Panc1 (cell line): ENCODE results near the gene LRMDA. TPM values are rescaled to one million over a fixed set of nuclear protein-coding genes. Genes with fewer than 3 reads are reported as not detected.

Source experiments
- ATAC-seq: fragments of 200-7000 bp; cut with Tn5 transposase; 2 replicates; pipeline ENCODE4 v1.9.1; 2020; ENCODE audit warnings: mild to moderate bottlenecking, moderate library complexity
- BruUV-seq: library from RNA; stranded (reverse); fragments of 400-500 nt; replicated peaks from 2 replicates; lab custom pipeline; 2021; lab: Mats Ljungman, UMichigan
- CTCF ChIA-PET: fragments of 300-600 bp; sonication (Branson Sonifier 250); formaldehyde crosslinking; loops from one replicate; lab custom pipeline; 2022; ENCODE audit warnings: antibody characterized with exemption; lab: Charles Lee
- POLR2A ChIA-PET: fragments of 300-600 bp; sonication (Branson Sonifier 250); formaldehyde crosslinking; loops from one replicate; lab custom pipeline; 2022; ENCODE audit warnings: antibody characterized with exemption; lab: Charles Lee
- DNase-seq: peaks from one replicate; pipeline ENCODE4 v3.0.0-alpha.2; 2010; ENCODE audit warnings: low read depth, low spot score
- H3K27ac ChIP-seq: 2 replicates; pipeline ENCODE4 v1.5.1; 2011; ENCODE audit warnings: mild to moderate bottlenecking, low read length, inconsistent platforms
- H3K27me3 ChIP-seq: fragments of 200-500 bp; sonication (Bioruptor generic); 2 replicates; pipeline ENCODE4 v1.6.0; 2014; ENCODE audit warnings: low read length, inconsistent platforms; ENCODE audit not compliant: control insufficient read depth, insufficient read depth
- H3K36me3 ChIP-seq: fragments of 200-500 bp; sonication (Bioruptor generic); 2 replicates; pipeline ENCODE4 v1.5.1; 2014; ENCODE audit warnings: inconsistent platforms, mild to moderate bottlenecking, low read length, moderate library complexity; ENCODE audit not compliant: control insufficient read depth, insufficient read depth
- H3K4me1 ChIP-seq: 2 replicates; pipeline ENCODE4 v1.5.1; 2011; ENCODE audit warnings: inconsistent platforms, mild to moderate bottlenecking, low read length, moderate library complexity; ENCODE audit not compliant: control insufficient read depth, insufficient read depth
- H3K4me3 ChIP-seq, 2 experiments: 2 replicates each; pipeline ENCODE4 v1.5.1; 2011 to 2012; ENCODE audit warnings: low read depth in 2 of 2, low read length in 2 of 2, mild to moderate bottlenecking in 2 of 2, inconsistent platforms in 1 of 2, moderate library complexity in 1 of 2
- H3K9me3 ChIP-seq: fragments of 200-500 bp; sonication (Bioruptor generic); 2 replicates; pipeline ENCODE4 v1.5.1; 2014; ENCODE audit warnings: low read depth, mild to moderate bottlenecking, inconsistent platforms, low read length, moderate library complexity; ENCODE audit not compliant: control insufficient read depth, insufficient read depth
- SIN3A ChIP-seq: IDR thresholded peaks from 2 replicates; pipeline ENCODE4 v1.6.1; 2012; ENCODE audit warnings: low read depth, mild to moderate bottlenecking, low read length, moderate library complexity, borderline replicate concordance; ENCODE audit not compliant: insufficient read depth
- TCF7L2 ChIP-seq: IDR thresholded peaks from 2 replicates; pipeline ENCODE4 v1.6.1; 2011; ENCODE audit warnings: mild to moderate bottlenecking, low read depth, low read length, inconsistent platforms
- in situ Hi-C: cut with HindIII; loops from 2 replicates; pipeline ENCODE4 v1.10.0; 2016; ENCODE audit warnings: low sequenced_read_pairs, low pct_unique_long_range_greater_than_20kb
- intact Hi-C: fragments of 100-400 bp; cut with micrococcal nuclease; formaldehyde crosslinking; loops from one replicate; pipeline ENCODE4 v1.10.0; 2022; ENCODE audit not compliant: unreplicated experiment
- total RNA-seq: library from RNA; stranded (reverse); gene quantifications from one replicate; pipeline ENCODE4 v1.2.1, GENCODE V29; 2021; ENCODE audit not compliant: unreplicated experiment
- TF ChIP-seq, protein P1 (sequence below): fragments of 450-650 bp; IDR thresholded peaks from 2 replicates; pipeline ENCODE4 v1.5.1; 2017; ENCODE audit warnings: mild to moderate bottlenecking
- TF ChIP-seq, protein P2 (sequence below), 2 experiments: IDR thresholded peaks; 2 replicates each; pipeline ENCODE4 v1.6.1; 2011 to 2012; ENCODE audit warnings: low read depth in 2 of 2, control low read depth in 1 of 2, low read length in 1 of 2, mild to moderate bottlenecking in 1 of 2, moderate library complexity in 1 of 2; ENCODE audit not compliant: insufficient read depth in 1 of 2

LRMDA gene
- total RNA-seq, 1 experiment from 2014 or later: 1.2 TPM

DNA sequence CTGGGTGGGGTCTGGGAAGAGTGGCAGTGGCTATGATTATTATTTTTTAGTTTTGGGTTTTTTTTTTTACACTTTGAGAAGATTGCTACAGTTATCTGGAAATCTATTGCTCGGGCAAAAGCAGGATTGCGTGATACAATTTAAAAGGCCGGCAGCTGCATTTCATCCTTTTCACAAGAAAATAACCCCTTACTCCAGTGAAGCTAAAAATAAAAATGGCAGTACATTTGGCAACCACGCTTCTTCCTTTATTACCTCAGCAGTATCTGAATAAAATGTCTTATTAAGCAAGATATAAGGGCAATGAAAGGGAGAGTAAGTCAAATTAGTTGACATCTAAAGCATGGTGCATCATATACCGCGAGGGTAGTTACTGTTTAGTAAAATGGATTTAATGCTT, 496.8 kb downstream of the LRMDA start:
- intact Hi-C loops: no loop called here
- TF ChIP-seq SIN3A (no peak), TCF7L2 (no peak)
- TF ChIP-seq, protein P1, sequence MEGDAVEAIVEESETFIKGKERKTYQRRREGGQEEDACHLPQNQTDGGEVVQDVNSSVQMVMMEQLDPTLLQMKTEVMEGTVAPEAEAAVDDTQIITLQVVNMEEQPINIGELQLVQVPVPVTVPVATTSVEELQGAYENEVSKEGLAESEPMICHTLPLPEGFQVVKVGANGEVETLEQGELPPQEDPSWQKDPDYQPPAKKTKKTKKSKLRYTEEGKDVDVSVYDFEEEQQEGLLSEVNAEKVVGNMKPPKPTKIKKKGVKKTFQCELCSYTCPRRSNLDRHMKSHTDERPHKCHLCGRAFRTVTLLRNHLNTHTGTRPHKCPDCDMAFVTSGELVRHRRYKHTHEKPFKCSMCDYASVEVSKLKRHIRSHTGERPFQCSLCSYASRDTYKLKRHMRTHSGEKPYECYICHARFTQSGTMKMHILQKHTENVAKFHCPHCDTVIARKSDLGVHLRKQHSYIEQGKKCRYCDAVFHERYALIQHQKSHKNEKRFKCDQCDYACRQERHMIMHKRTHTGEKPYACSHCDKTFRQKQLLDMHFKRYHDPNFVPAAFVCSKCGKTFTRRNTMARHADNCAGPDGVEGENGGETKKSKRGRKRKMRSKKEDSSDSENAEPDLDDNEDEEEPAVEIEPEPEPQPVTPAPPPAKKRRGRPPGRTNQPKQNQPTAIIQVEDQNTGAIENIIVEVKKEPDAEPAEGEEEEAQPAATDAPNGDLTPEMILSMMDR: no peak

DNA sequence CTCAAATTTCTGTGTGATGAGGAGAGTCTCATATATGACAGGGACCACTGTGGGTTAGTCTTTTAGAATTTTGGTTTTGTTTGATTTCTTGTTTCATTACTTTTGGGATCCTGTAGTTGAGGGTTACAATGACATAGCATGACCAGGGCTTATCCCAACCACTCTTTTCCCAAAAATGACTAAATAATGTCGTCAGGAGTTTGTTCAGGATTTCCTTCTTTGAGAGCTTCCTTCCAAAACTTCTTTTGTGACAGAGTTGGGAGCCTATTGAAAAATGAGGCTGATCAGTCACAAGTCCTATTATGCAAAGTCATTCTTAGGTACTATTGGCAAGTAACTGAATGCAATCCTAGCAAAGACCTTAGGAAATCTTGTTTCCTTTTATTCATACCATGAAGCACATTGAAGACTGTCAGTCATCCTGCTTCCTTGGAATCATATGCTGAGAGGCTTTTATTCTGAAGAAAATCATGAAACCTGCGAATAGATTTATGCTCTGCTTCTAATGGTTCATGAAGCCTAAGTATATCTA, 498.3 kb downstream of the LRMDA start:
- Histone ChIP-seq H3K9me3 (no peaks in the 10 kb centered on the region), H3K4me1 (no peaks in the 10 kb centered on the region), H3K27me3 (peaks cover 3% of the 10 kb centered on the region; the same call in 1 of the 2 replicates), H3K4me3 (no peak overlapping the region), H3K27ac (no peak overlapping the region), H3K36me3 (no peaks in the 10 kb centered on the region)
- in situ Hi-C loops (no loop called here), intact Hi-C loops (no loop called here)
- ATAC-seq: no peak
- TF ChIP-seq TCF7L2: no peak
- TF ChIP-seq, protein P1: no peak
- no TSS peak for BruUV-seq
- no peak for DNase-seq
- ChIA-PET POLR2A (no interaction called here), CTCF (no interaction called here)

More for the DNA sequence above, 496.8 kb downstream of the LRMDA start:
- no peaks in the 10 kb centered on the region for H3K36me3 ChIP-seq
- no TSS peak for BruUV-seq
- ChIA-PET CTCF (no interaction called here), POLR2A (no interaction called here)
- H3K4me1 ChIP-seq: no peaks in the 10 kb centered on the region
- no peak overlapping the region for H3K4me3 ChIP-seq
- in situ Hi-C loops: no loop called here
- ATAC-seq (no peak), DNase-seq (no peak)
- H3K9me3 ChIP-seq: no peaks in the 10 kb centered on the region
- no peak overlapping the region for H3K27ac ChIP-seq
- peaks cover 7% of the 10 kb centered on the region; the same call in 1 of the 2 replicates for H3K27me3 ChIP-seq

DNA sequence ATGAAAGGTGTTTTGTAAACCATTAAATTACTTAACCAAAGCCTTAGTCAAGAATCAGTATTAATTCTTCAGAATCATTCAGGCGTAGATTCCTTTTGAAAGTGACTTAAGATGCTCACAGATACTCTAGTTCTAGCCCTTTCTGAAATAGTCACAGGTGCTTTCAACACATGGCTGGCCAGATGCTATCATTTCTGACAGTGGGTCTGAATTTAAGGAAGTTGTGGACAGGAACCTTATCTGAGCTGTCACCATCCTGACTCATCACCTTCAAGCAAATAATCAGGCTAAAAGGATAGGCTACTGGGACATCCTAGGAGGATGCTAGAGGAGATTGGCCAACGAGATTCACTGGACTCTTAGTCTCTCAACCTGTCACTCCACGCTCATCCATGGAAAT, 501.5 kb downstream of the LRMDA start:
- Histone ChIP-seq H3K36me3 (no peaks in the 10 kb centered on the region), H3K27me3 (peaks cover 3% of the 10 kb centered on the region; the same call in 1 of the 2 replicates), H3K4me3 (no peak overlapping the region), H3K9me3 (no peaks in the 10 kb centered on the region), H3K27ac (no peak overlapping the region), H3K4me1 (no peaks in the 10 kb centered on the region)
- ChIA-PET POLR2A (no interaction called here), CTCF (no interaction called here)
- BruUV-seq: no TSS peak
- DNase-seq: no peak
- TF ChIP-seq SIN3A: no peak
- TF ChIP-seq, protein P1: no peak
- TF ChIP-seq, protein P2, sequence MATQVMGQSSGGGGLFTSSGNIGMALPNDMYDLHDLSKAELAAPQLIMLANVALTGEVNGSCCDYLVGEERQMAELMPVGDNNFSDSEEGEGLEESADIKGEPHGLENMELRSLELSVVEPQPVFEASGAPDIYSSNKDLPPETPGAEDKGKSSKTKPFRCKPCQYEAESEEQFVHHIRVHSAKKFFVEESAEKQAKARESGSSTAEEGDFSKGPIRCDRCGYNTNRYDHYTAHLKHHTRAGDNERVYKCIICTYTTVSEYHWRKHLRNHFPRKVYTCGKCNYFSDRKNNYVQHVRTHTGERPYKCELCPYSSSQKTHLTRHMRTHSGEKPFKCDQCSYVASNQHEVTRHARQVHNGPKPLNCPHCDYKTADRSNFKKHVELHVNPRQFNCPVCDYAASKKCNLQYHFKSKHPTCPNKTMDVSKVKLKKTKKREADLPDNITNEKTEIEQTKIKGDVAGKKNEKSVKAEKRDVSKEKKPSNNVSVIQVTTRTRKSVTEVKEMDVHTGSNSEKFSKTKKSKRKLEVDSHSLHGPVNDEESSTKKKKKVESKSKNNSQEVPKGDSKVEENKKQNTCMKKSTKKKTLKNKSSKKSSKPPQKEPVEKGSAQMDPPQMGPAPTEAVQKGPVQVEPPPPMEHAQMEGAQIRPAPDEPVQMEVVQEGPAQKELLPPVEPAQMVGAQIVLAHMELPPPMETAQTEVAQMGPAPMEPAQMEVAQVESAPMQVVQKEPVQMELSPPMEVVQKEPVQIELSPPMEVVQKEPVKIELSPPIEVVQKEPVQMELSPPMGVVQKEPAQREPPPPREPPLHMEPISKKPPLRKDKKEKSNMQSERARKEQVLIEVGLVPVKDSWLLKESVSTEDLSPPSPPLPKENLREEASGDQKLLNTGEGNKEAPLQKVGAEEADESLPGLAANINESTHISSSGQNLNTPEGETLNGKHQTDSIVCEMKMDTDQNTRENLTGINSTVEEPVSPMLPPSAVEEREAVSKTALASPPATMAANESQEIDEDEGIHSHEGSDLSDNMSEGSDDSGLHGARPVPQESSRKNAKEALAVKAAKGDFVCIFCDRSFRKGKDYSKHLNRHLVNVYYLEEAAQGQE (IDR thresholded peaks at IDR 0.05; ENCODE audit: insufficient read depth in 1 of 2, low read depth in 2 of 2, low read length in 1 of 2): no peak
- no peak for ATAC-seq
- in situ Hi-C loops (no loop called here), intact Hi-C loops (no loop called here)
